Cardiac muscle cell (in vitro differentiated cells and primary cell): Measurements from ENCODE around the gene VTCN1. TPM values are rescaled to one million over a fixed set of nuclear protein-coding genes. Genes with fewer than 3 reads are reported as not detected.
A peak's percentile ranks its signal among the peaks of the same experiment; 100 is the strongest.
"Not testable (repeated sequence)": the region's sequence is repeated elsewhere in the genome, so short reads cannot be mapped to it uniquely, and the experiment has no call there.

ENCODE experiments used
- DNase-seq, 2 donors: peaks; one replicate each; pipeline versions ENCODE4 v3.0.0 to v3.0.0-alpha.2; 2010 to 2017; ENCODE audit warnings: low read depth in 1 of 2, low spot score in 1 of 2
- H3K27ac ChIP-seq: fragments of 200-600 bp; sonication (generic); 2 replicates; pipeline ENCODE4 v1.5.1; 2016
- H3K27me3 ChIP-seq: fragments of 200-600 bp; sonication (generic); 2 replicates; pipeline ENCODE4 v1.6.0; 2016; ENCODE audit warnings: control low read depth
- H3K36me3 ChIP-seq: fragments of 200-600 bp; sonication (generic); 2 replicates; pipeline ENCODE4 v1.5.1; 2016; ENCODE audit warnings: control low read depth
- H3K4me1 ChIP-seq: fragments of 200-600 bp; sonication (generic); 2 replicates; pipeline ENCODE4 v1.8.1; 2017; ENCODE audit warnings: low read depth, mild to moderate bottlenecking, mixed run types
- H3K4me3 ChIP-seq: fragments of 200-600 bp; sonication (generic); 2 replicates; pipeline ENCODE4 v1.5.1; 2016; ENCODE audit warnings: mild to moderate bottlenecking
- H3K9me3 ChIP-seq: fragments of 200-600 bp; sonication (generic); 2 replicates; pipeline ENCODE4 v1.5.1; 2017; ENCODE audit warnings: low read depth, mild to moderate bottlenecking, control low read depth
- CTCF ChIP-seq: IDR thresholded peaks from 2 replicates; pipeline ENCODE4 v1.5.1; 2012; ENCODE audit warnings: low read depth, mild to moderate bottlenecking, low read length
- polyA plus RNA-seq: library from polyadenylated mRNA; unstranded; fragments of >200 nt; fragmentation: Nextera tagmentation; extraction: Ambion mirVana; gene quantifications from 2 replicates; pipeline ENCODE4 v1.2.1, GENCODE V29; 2016
- total RNA-seq: library from RNA; depleted of rRNA; stranded (reverse); fragments of >200 nt; gene quantifications from 2 replicates; pipeline ENCODE4 v1.2.3, GENCODE V29; 2016

VTCN1 gene
- total and polyA plus RNA-seq, 2 experiments from 2014 or later, result 0.70 TPM; not detected in 1

- Histone ChIP-seq H3K36me3 (no peaks in the 10 kb centered on the region), H3K4me3 (peak overlapping the region; percentile 56), H3K9me3 (no peaks in the 10 kb centered on the region), H3K4me1 (peaks cover 12% of the 10 kb centered on the region), H3K27ac (peak overlapping the region; percentile 39), H3K27me3 (no peaks in the 10 kb centered on the region)
- TF ChIP-seq CTCF, result no peak
- DNase-seq, result no peak
Measured at GRCh38 chr1:117120774-117121588, 89.7 kb downstream of the VTCN1 start.

GRCh38 chr1:117119144-117119543, 91.6 kb downstream of the VTCN1 start:
- not testable (repeated sequence) for H3K27me3 ChIP-seq, DNase-seq, H3K36me3 ChIP-seq, H3K27ac ChIP-seq, H3K4me3 ChIP-seq, H3K9me3 ChIP-seq
- H3K4me1 ChIP-seq, result peaks cover 12% of the 10 kb centered on the region

- H3K4me3 ChIP-seq, result no peak overlapping the region
Measured at GRCh38 chr1:117118137-117118536, 92.6 kb downstream of the VTCN1 start.

GRCh38 chr1:117117697-117118096, 93.0 kb downstream of the VTCN1 start:
- H3K4me3 ChIP-seq, result no peak overlapping the region
- H3K36me3 ChIP-seq, result no peaks in the 10 kb centered on the region
- H3K4me1 ChIP-seq, result peaks cover 13% of the 10 kb centered on the region
- no peak overlapping the region for H3K27ac ChIP-seq
- no peak for TF ChIP-seq CTCF
- DNase-seq, result no peak
- no peaks in the 10 kb centered on the region for H3K9me3 ChIP-seq
- H3K27me3 ChIP-seq, result no peaks in the 10 kb centered on the region

More at GRCh38 chr1:117118137-117118536, 92.6 kb downstream of the VTCN1 start:
- no peaks in the 10 kb centered on the region for H3K9me3 ChIP-seq
- no peak overlapping the region for H3K27ac ChIP-seq
- TF ChIP-seq CTCF, result no peak
- H3K27me3 ChIP-seq, result no peaks in the 10 kb centered on the region
- no peaks in the 10 kb centered on the region for H3K36me3 ChIP-seq
- no peak for DNase-seq
- H3K4me1 ChIP-seq, result peaks cover 12% of the 10 kb centered on the region

- Histone ChIP-seq H3K36me3 (no peaks in the 10 kb centered on the region), H3K4me1 (peaks cover 17% of the 10 kb centered on the region), H3K4me3 (no peak overlapping the region), H3K9me3 (no peaks in the 10 kb centered on the region), H3K27me3 (no peaks in the 10 kb centered on the region), H3K27ac (no peak overlapping the region)
- DNase-seq, result no peak
- TF ChIP-seq CTCF, result no peak
Measured at GRCh38 chr1:117116784-117117130, 94.0 kb downstream of the VTCN1 start.

GRCh38 chr1:117116090-117116783, 94.5 kb downstream of the VTCN1 start:
- Histone ChIP-seq H3K4me1 (peaks cover 18% of the 10 kb centered on the region), H3K36me3 (no peaks in the 10 kb centered on the region), H3K9me3 (no peaks in the 10 kb centered on the region), H3K27me3 (no peaks in the 10 kb centered on the region), H3K27ac (no peak overlapping the region), H3K4me3 (no peak overlapping the region)
- DNase-seq, result no peak
- no peak for TF ChIP-seq CTCF
